Astrocyte of the cerebellum (primary cell): ENCODE results near the gene DIS3L2.

ENCODE experiments used
- DNase-seq: peaks from one replicate; pipeline ENCODE4 v3.0.0-alpha.2; 2011; ENCODE audit warnings: low read depth
- H3K4me3 ChIP-seq: 2 replicates; pipeline ENCODE4 v1.5.1; 2011; ENCODE audit warnings: mild to moderate bottlenecking, low read depth, low read length, moderate library complexity
- in situ Hi-C: cut with HindIII; loops from 2 replicates; pipeline ENCODE4 v1.10.0; 2017; ENCODE audit warnings: low sequenced_read_pairs
- TF ChIP-seq, protein P1 (sequence below): IDR thresholded peaks from 2 replicates; pipeline ENCODE4 v1.5.1; 2012; ENCODE audit warnings: low read length, low read depth, moderate library complexity, mild to moderate bottlenecking; ENCODE audit errors: missing control alignments

The DIS3L2 gene

GRCh38 chr2:232129483-232129882 lies 168.0 kb downstream of the DIS3L2 start:
- no peak overlapping the region for H3K4me3 ChIP-seq
- in situ Hi-C loops = no loop called here
- TF ChIP-seq, protein P1, sequence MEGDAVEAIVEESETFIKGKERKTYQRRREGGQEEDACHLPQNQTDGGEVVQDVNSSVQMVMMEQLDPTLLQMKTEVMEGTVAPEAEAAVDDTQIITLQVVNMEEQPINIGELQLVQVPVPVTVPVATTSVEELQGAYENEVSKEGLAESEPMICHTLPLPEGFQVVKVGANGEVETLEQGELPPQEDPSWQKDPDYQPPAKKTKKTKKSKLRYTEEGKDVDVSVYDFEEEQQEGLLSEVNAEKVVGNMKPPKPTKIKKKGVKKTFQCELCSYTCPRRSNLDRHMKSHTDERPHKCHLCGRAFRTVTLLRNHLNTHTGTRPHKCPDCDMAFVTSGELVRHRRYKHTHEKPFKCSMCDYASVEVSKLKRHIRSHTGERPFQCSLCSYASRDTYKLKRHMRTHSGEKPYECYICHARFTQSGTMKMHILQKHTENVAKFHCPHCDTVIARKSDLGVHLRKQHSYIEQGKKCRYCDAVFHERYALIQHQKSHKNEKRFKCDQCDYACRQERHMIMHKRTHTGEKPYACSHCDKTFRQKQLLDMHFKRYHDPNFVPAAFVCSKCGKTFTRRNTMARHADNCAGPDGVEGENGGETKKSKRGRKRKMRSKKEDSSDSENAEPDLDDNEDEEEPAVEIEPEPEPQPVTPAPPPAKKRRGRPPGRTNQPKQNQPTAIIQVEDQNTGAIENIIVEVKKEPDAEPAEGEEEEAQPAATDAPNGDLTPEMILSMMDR = no peak
- DNase-seq = peak; percentile 13

- TF ChIP-seq, protein P1 = no peak
- DNase-seq = no peak
- no peak overlapping the region for H3K4me3 ChIP-seq
- in situ Hi-C loops = no loop called here
These were observed 170.7 kb downstream of the DIS3L2 start for GRCh38 chr2:232132181-232132580.

DNA sequence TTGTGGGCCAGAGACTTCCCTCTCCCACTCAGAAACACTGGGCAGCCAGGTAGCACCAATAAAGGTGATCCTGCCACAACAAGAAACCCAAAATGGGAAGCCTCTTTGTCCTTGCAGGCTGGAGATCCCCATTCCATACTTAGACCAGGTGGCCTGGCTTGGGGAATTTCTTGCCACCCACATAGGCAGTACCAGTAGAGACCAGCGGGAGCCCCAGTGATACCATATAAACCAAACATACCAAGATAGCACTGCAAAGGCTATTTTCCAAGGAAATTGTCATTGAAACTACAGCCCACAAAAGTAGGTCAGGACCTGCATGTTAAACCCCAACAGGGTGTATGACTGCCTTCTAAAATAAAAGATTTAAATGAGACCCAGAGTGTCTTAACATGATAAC lies 171.6 kb downstream of the DIS3L2 start:
- TF ChIP-seq, protein P1 = peak; percentile 18
- in situ Hi-C loops = no loop called here
- DNase-seq = no peak
- H3K4me3 ChIP-seq = no peak overlapping the region

DNA sequence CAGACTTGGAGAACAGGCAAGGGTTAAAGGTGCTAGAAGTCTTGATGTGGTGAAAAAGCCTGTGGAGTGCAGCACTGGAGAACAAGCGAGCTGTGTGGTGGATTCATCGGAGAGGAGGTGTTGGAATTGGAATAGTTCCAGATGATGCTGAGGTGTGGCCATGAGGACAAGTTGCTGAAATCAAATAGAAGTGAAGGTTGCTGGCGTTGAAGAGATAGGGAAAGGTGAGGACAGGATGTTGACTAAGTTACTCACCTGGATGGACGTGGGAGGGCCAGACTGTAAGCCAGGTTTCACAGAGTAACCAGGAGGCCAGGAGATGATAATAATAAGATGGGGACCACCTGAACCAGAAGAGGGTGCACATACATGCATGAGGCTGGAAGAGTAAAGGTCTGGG lies 173.4 kb downstream of the DIS3L2 start:
- no peak for DNase-seq
- no peak overlapping the region for H3K4me3 ChIP-seq
- TF ChIP-seq, protein P1 = no peak
- in situ Hi-C loops = no loop called here

- in situ Hi-C loops = no loop called here
- no peak for DNase-seq
- TF ChIP-seq, protein P1 = no peak
- H3K4me3 ChIP-seq = no peak overlapping the region
These were observed 176.0 kb downstream of the DIS3L2 start for GRCh38 chr2:232137356-232138147.

DNA sequence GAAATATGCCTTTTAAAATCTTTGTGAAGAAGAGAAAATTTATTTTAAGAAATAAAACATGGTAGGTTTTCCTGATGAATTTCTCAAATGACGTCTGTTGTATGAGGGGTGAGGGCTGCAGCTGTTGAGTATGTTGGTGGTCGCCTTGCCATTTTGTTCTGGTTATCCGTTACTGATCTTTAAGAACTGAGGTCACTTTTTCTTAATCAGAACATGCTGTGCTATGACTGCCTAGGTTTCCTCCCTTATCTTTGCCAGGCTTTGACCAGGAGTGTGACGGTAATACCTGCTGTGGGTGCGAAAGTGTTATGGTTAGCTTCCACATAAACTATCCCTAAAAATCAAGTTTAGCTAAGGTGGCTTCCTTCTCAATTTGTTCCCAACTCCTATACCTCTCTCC lies 176.9 kb downstream of the DIS3L2 start:
- H3K4me3 ChIP-seq = no peak overlapping the region
- TF ChIP-seq, protein P1 = no peak
- in situ Hi-C loops = no loop called here
- DNase-seq = no peak
